Activated T-cell treated with anti-CD3 and anti-CD28 coated beads, Interleukin-2, amount 50 U/mL, for 4 hours (primary cell): Measurements from ENCODE around the gene ADAR. TPM values are rescaled to one million over a fixed set of nuclear protein-coding genes. Genes with fewer than 3 reads are reported as not detected.

Experiments used
- ATAC-seq, 2 donors: fragments of 200-7000 bp; cut with Tn5 transposase; one replicate each; pipeline ENCODE4 v1.10.0; 2021
- DNase-seq: peaks from one replicate; pipeline ENCODE4 v3.0.0-alpha.2; 2020
- H3K27me3 Mint-ChIP-seq: one replicate; pipeline ENCODE4 v1.8.0; 2021; ENCODE audit warnings: low read depth, mixed read lengths
- H3K36me3 Mint-ChIP-seq: one replicate; pipeline ENCODE4 v1.8.0; 2022; ENCODE audit warnings: mixed read lengths; ENCODE audit not compliant: insufficient read depth
- H3K4me1 Mint-ChIP-seq: one replicate; pipeline ENCODE4 v1.8.0; 2021; ENCODE audit warnings: low read depth, mixed read lengths
- H3K4me3 Mint-ChIP-seq: one replicate; pipeline ENCODE4 v1.8.0; 2021; ENCODE audit warnings: mild to moderate bottlenecking, moderate library complexity, mixed read lengths
- H3K9me3 Mint-ChIP-seq: one replicate; pipeline ENCODE4 v1.8.0; 2021; ENCODE audit warnings: mixed read lengths
- total RNA-seq, 3 donors: library from RNA; stranded (reverse); gene quantifications; one replicate each; pipeline ENCODE4 v1.2.1, GENCODE V29; 2021

Gene ADAR
- total RNA-seq, 3 donors from 2014 or later = 218 to 245 (median 245) TPM

- ATAC-seq = no peak
- no peaks in the 10 kb centered on the region for H3K27me3 Mint-ChIP-seq
- no peak overlapping the region for H3K4me3 Mint-ChIP-seq
- no peaks in the 10 kb centered on the region for H3K9me3 Mint-ChIP-seq
- H3K36me3 Mint-ChIP-seq = peaks cover 58% of the 10 kb centered on the region
- DNase-seq = no peak
- H3K4me1 Mint-ChIP-seq = no peaks in the 10 kb centered on the region
Measured at GRCh38 chr1:154584267-154584994, 23.6 kb downstream of the ADAR start.

GRCh38 chr1:154583773-154584172 is 24.2 kb downstream of the ADAR start:
- H3K27me3 Mint-ChIP-seq = no peaks in the 10 kb centered on the region
- no peaks in the 10 kb centered on the region for H3K4me1 Mint-ChIP-seq
- peaks cover 55% of the 10 kb centered on the region for H3K36me3 Mint-ChIP-seq
- H3K4me3 Mint-ChIP-seq = no peak overlapping the region
- ATAC-seq = no peak
- no peaks in the 10 kb centered on the region for H3K9me3 Mint-ChIP-seq
- no peak for DNase-seq

- H3K27me3 Mint-ChIP-seq = no peaks in the 10 kb centered on the region
- ATAC-seq (no peak), DNase-seq (no peak)
- H3K4me3 Mint-ChIP-seq = no peak overlapping the region
- no peaks in the 10 kb centered on the region for H3K4me1 Mint-ChIP-seq
- no peaks in the 10 kb centered on the region for H3K9me3 Mint-ChIP-seq
- peaks cover 50% of the 10 kb centered on the region for H3K36me3 Mint-ChIP-seq
Measured at GRCh38 chr1:154582885-154583284, 25.1 kb downstream of the ADAR start.

- Mint-ChIP-seq H3K4me1 (no peaks in the 10 kb centered on the region), H3K36me3 (peaks cover 39% of the 10 kb centered on the region), H3K27me3 (no peaks in the 10 kb centered on the region), H3K4me3 (no peak overlapping the region), H3K9me3 (no peaks in the 10 kb centered on the region)
- DNase-seq (no peak), ATAC-seq (no peak)
Measured at GRCh38 chr1:154581766-154582165, 26.2 kb downstream of the ADAR start.

- ATAC-seq = no peak
- no peak overlapping the region for H3K4me3 Mint-ChIP-seq
- H3K9me3 Mint-ChIP-seq = no peaks in the 10 kb centered on the region
- H3K27me3 Mint-ChIP-seq = no peaks in the 10 kb centered on the region
- H3K36me3 Mint-ChIP-seq = peaks cover 19% of the 10 kb centered on the region
- H3K4me1 Mint-ChIP-seq = no peaks in the 10 kb centered on the region
- DNase-seq = no peak
Measured at GRCh38 chr1:154579374-154579773, 28.6 kb downstream of the ADAR start.

GRCh38 chr1:154578058-154578418 is 29.9 kb downstream of the ADAR start:
- H3K4me3 Mint-ChIP-seq = no peak overlapping the region
- no peaks in the 10 kb centered on the region for H3K27me3 Mint-ChIP-seq
- ATAC-seq = no peak

GRCh38 chr1:154577346-154578057 is 30.5 kb downstream of the ADAR start:
- ATAC-seq (no peak), DNase-seq (no peak)
- H3K27me3 Mint-ChIP-seq = no peaks in the 10 kb centered on the region
- H3K36me3 Mint-ChIP-seq = peaks cover 10% of the 10 kb centered on the region
- no peak overlapping the region for H3K4me3 Mint-ChIP-seq
- no peaks in the 10 kb centered on the region for H3K9me3 Mint-ChIP-seq
- no peaks in the 10 kb centered on the region for H3K4me1 Mint-ChIP-seq

More at GRCh38 chr1:154578058-154578418, 29.9 kb downstream of the ADAR start:
- H3K9me3 Mint-ChIP-seq = no peaks in the 10 kb centered on the region
- peaks cover 11% of the 10 kb centered on the region for H3K36me3 Mint-ChIP-seq
- DNase-seq = no peak
- no peaks in the 10 kb centered on the region for H3K4me1 Mint-ChIP-seq

- H3K4me3 Mint-ChIP-seq = no peak overlapping the region
- no peaks in the 10 kb centered on the region for H3K4me1 Mint-ChIP-seq
- H3K27me3 Mint-ChIP-seq = peaks cover 2% of the 10 kb centered on the region
- H3K9me3 Mint-ChIP-seq = no peaks in the 10 kb centered on the region
- H3K36me3 Mint-ChIP-seq = peaks cover 4% of the 10 kb centered on the region
- no peak for ATAC-seq
- DNase-seq = no peak
Measured at GRCh38 chr1:154575951-154576566, 31.9 kb downstream of the ADAR start.

- Mint-ChIP-seq H3K27me3 (peaks cover 4% of the 10 kb centered on the region), H3K9me3 (no peaks in the 10 kb centered on the region), H3K36me3 (peaks cover 4% of the 10 kb centered on the region), H3K4me3 (no peak overlapping the region), H3K4me1 (no peaks in the 10 kb centered on the region)
- ATAC-seq (no peak), DNase-seq (no peak)
Measured at GRCh38 chr1:154575147-154575927, 32.6 kb downstream of the ADAR start.

GRCh38 chr1:154574716-154575115 is 33.3 kb downstream of the ADAR start:
- Mint-ChIP-seq H3K4me1 (no peaks in the 10 kb centered on the region), H3K36me3 (peaks cover 4% of the 10 kb centered on the region), H3K27me3 (peaks cover 6% of the 10 kb centered on the region), H3K9me3 (no peaks in the 10 kb centered on the region), H3K4me3 (no peak overlapping the region)
- DNase-seq (no peak), ATAC-seq (peak in 1 of 2 donors; percentile 7)

- DNase-seq = no peak
- no peaks in the 10 kb centered on the region for H3K36me3 Mint-ChIP-seq
- H3K4me1 Mint-ChIP-seq = no peaks in the 10 kb centered on the region
- no peak for ATAC-seq
- H3K27me3 Mint-ChIP-seq = peaks cover 15% of the 10 kb centered on the region
- H3K9me3 Mint-ChIP-seq = no peaks in the 10 kb centered on the region
- H3K4me3 Mint-ChIP-seq = no peak overlapping the region
Measured at GRCh38 chr1:154573168-154573510, 34.8 kb downstream of the ADAR start.

- peaks cover under 1% of the 10 kb centered on the region for H3K4me1 Mint-ChIP-seq
- ATAC-seq (no peak), DNase-seq (no peak)
- H3K27me3 Mint-ChIP-seq = peaks cover 20% of the 10 kb centered on the region
- H3K9me3 Mint-ChIP-seq = no peaks in the 10 kb centered on the region
- no peak overlapping the region for H3K4me3 Mint-ChIP-seq
- H3K36me3 Mint-ChIP-seq = no peaks in the 10 kb centered on the region
Measured at GRCh38 chr1:154572468-154573167, 35.4 kb downstream of the ADAR start.

GRCh38 chr1:154571964-154572288 is 36.1 kb downstream of the ADAR start:
- no peak for ATAC-seq
- Mint-ChIP-seq H3K4me3 (no peak overlapping the region), H3K9me3 (no peaks in the 10 kb centered on the region), H3K36me3 (no peaks in the 10 kb centered on the region), H3K27me3 (peaks cover 25% of the 10 kb centered on the region), H3K4me1 (peaks cover 5% of the 10 kb centered on the region)
- no peak for DNase-seq
